ENCODE results near the gene ARGFX. TPM values are rescaled to one million over a fixed set of nuclear protein-coding genes. Genes with fewer than 3 reads are reported as not detected.

ARGFX gene
- polyA plus RNA-seq, 4 donors: not detected

DNA sequence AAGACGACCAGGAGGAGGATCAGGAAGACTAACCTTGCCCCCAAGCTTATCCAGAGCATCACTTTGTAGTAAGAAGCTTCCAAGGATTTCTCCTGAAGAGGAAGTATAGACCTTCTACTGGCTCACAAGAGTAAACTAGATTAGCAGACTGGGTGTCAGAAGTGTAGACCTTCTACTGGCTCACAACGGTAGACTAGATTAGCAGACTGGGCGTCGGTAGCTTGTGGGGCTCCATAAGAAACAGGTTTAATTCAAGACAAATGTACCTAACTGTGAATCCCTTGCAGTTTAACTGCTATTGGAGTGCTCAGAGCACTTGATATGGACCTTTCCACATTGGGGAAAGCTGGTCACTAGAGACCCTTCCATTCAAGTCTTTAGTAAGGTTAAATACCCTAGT is 38.4 kb downstream of the ARGFX start:
- no peak overlapping the region for H3K27ac ChIP-seq (ENCODE audit: low read depth in 1 of 3, low read length in 2 of 3)
- no peak overlapping the region for H3K4me3 ChIP-seq (ENCODE audit: low read depth in 1 of 3, low read length in 3 of 3)
- H3K36me3 ChIP-seq (ENCODE audit: control insufficient read depth in 3 of 3, insufficient read depth in 2 of 3, low read depth in 1 of 3, low read length in 3 of 3): no peaks in the 10 kb centered on the region
- no peaks in the 10 kb centered on the region for H3K4me1 ChIP-seq (ENCODE audit: control insufficient read depth in 3 of 3, insufficient read depth in 2 of 3, low read depth in 1 of 3, low read length in 2 of 3)
- no peaks in the 10 kb centered on the region for H3K9me3 ChIP-seq (ENCODE audit: control insufficient read depth in 2 of 2, insufficient read depth in 1 of 2, low read depth in 1 of 2, low read length in 1 of 2)
- WGBS, 3 donors: 80 to 92% (median 89%) methylated on average over 4 of the region's 4 CpGs
- DNase-seq (no peak), FAIRE-seq (no peak)
- H3K27me3 ChIP-seq (ENCODE audit: control insufficient read depth in 3 of 3, insufficient read depth in 3 of 3, low read length in 3 of 3): no peaks in the 10 kb centered on the region

Other genes starting within 250 kb of the ARGFX start
- gene POLQ, start 22.0 kb upstream of the ARGFX start, polyA plus RNA-seq: 1 to 10 TPM in 2 of 4 donors, under 1 TPM in 1, not detected in 1; 0.22 to 4.2 (median 1.8) TPM
- gene FBXO40, start 25.4 kb downstream of the ARGFX start, polyA plus RNA-seq: under 1 TPM in 1 of 4 donors, not detected in 3; 0.01 TPM
- gene HCLS1, start 93.0 kb downstream of the ARGFX start, polyA plus RNA-seq: 10 to 100 TPM in 3 of 4 donors, 1 to 10 TPM in 1; 8.5 to 31.3 (median 22.3) TPM
- gene GOLGB1, start 181.8 kb downstream of the ARGFX start, polyA plus RNA-seq: 10 to 100 TPM; 17.3 to 65.1 (median 25.5) TPM